Spleen (tissue), 11 donors: ENCODE results near the gene NTRK1. TPM values are rescaled to one million over a fixed set of nuclear protein-coding genes. Genes with fewer than 3 reads are reported as not detected.

Source experiments
- DNase-seq: peaks from one replicate; pipeline ENCODE4 v3.0.0-alpha.2; 2020
- H3K27ac ChIP-seq, 8 donors: fragments of 200-600 bp; sonication (generic) in 7 of 8; 1 replicate in 4 of 8; 2 replicates in 4 of 8; pipeline versions ENCODE4 v1.5.0 to v1.8.0; 2016 to 2021; ENCODE audit warnings: inconsistent platforms in 4 of 8, mild to moderate bottlenecking in 4 of 8, moderate library complexity in 1 of 8
- H3K27me3 ChIP-seq, 7 donors: fragments of 200-600 bp; sonication (generic) in 6 of 7; replicated peaks in 1 of 7; 1 replicate in 4 of 7; 2 replicates in 3 of 7; pipeline versions ENCODE4 v1.5.0 to v1.8.0; 2016 to 2021; ENCODE audit warnings: inconsistent platforms in 3 of 7, mild to moderate bottlenecking in 1 of 7
- H3K36me3 ChIP-seq, 6 donors: fragments of 200-600 bp; sonication (generic) in 5 of 6; 1 replicate in 4 of 6; 2 replicates in 2 of 6; pipeline versions ENCODE4 v1.5.0 to v1.8.0; 2016 to 2021; ENCODE audit warnings: inconsistent platforms in 2 of 6
- H3K4me1 ChIP-seq, 6 donors: fragments of 200-600 bp; sonication (generic) in 5 of 6; 1 replicate in 3 of 6; 2 replicates in 3 of 6; pipeline versions ENCODE4 v1.5.0 to v1.8.0; 2016 to 2021; ENCODE audit warnings: inconsistent platforms in 3 of 6
- H3K4me3 ChIP-seq, 8 donors: fragments of 200-600 bp; sonication (generic) in 7 of 8; 1 replicate in 4 of 8; 2 replicates in 4 of 8; pipeline versions ENCODE4 v1.5.0 to v1.8.0; 2016 to 2021; ENCODE audit warnings: inconsistent platforms in 4 of 8, mild to moderate bottlenecking in 4 of 8, moderate library complexity in 2 of 8
- H3K9me3 ChIP-seq, 8 donors: fragments of 200-600 bp; sonication (generic) in 7 of 8; 1 replicate in 4 of 8; 2 replicates in 4 of 8; pipeline versions ENCODE4 v1.5.0 to v1.8.0; 2016 to 2021; ENCODE audit warnings: inconsistent platforms in 4 of 8
- CTCF ChIP-seq, 11 experiments: fragments of 200-600 bp in 7 of 11; fragments of 450-650 bp in 4 of 11; sonication (generic) in 4 of 11; IDR thresholded peaks in 8 of 11; conservative IDR thresholded peaks in 3 of 11; 1 replicate in 7 of 11; 2 replicates in 4 of 11; pipeline versions ENCODE4 v1.4.0 to v1.8.0; 2016 to 2021; ENCODE audit warnings: antibody characterized with exemption in 11 of 11, inconsistent platforms in 4 of 11, mild to moderate bottlenecking in 1 of 11
- POLR2A ChIP-seq, 3 donors: fragments of 450-650 bp; IDR thresholded peaks; one replicate each; pipeline ENCODE4 v1.5.1; 2017; ENCODE audit warnings: antibody characterized with exemption in 3 of 3, mild to moderate bottlenecking in 1 of 3
- POLR2AphosphoS5 ChIP-seq, 3 donors: sonication (generic); formaldehyde crosslinking; IDR thresholded peaks; one replicate each; pipeline ENCODE4 v1.5.1; 2017; ENCODE audit warnings: antibody characterized with exemption in 3 of 3
- WGBS, 5 donors: extraction: QIAGEN DNeasy Blood & Tissue Kit in 3 of 5; methylation state at CpG; one replicate each; pipeline versions ENCODE4 v1.1.5 to v1.1.7; 2013 to 2018; 5-methylcytosine and 5-hydroxymethylcytosine counted together
- intact Hi-C: fragments of 100-400 bp; cut with DNase I; formaldehyde crosslinking; loops from one replicate; pipeline ENCODE4 v1.15.0; 2023; ENCODE audit warnings: low total_unique reads
- polyA plus RNA-seq, 3 donors: library from polyadenylated mRNA; stranded (reverse); fragments of 200-250 nt; gene quantifications; one replicate each; pipeline ENCODE4 v1.2.1, GENCODE V29; 2013
- total RNA-seq, 7 donors: library from RNA; depleted of rRNA in 3 of 7; stranded (reverse); fragments of >200 nt in 3 of 7; fragmentation: NEBNext Ultra II Directional in 4 of 7; extraction: Animal tissue kit (Norgen Biotek cat#: 25700) in 4 of 7; gene quantifications; one replicate each; pipeline versions ENCODE4 v1.1.0 to v1.2.1, GENCODE V29; 2016 to 2021
- donor health status: healthy with polysubstance abuse.
- donor health status: DM: no; HTN: no; CAD: no; lungs with moderate emphysema.
- donor health status: DM: no; HTN: no; CAD: no.
- donor health status: Bipolar disorder and iron deficiency.
- donor health status: healthy.
- donor health status: DM: no; HTN: no; CAD: no.
- donor health status: DM: yes; HTN: yes; CAD: no.

Gene NTRK1
- total and polyA plus RNA-seq, 10 donors, result 0.09 to 1.4 (median 0.24) TPM; not detected in 4

GRCh38 chr1:156852418-156852874, 8.2 kb upstream of the NTRK1 start:
- WGBS, 5 donors, result 57 to 74% (median 66%) methylated on average over 7 to 9 of the region's 9 CpGs
- Histone ChIP-seq H3K4me1 (peaks cover 0 to 14% (median 8%) of the 10 kb centered on the region in 6 donors), H3K4me3 (no peak overlapping the region), H3K9me3 (no peaks in the 10 kb centered on the region), H3K27ac (no peak overlapping the region), H3K36me3 (no peaks in the 10 kb centered on the region), H3K27me3 (peaks cover 0 to 64% (median 12%) of the 10 kb centered on the region in 7 donors)
- no peak for TF ChIP-seq CTCF (IDR thresholded peaks at IDR 0.05 in 8 of 11, conservative IDR thresholded peaks at IDR 0.05 in 3 of 11)
- no peak for TF ChIP-seq POLR2AphosphoS5 (IDR thresholded peaks at IDR 0.05)
- TF ChIP-seq POLR2A (IDR thresholded peaks at IDR 0.05), result no peak
- intact Hi-C loops, result loop anchor here (10.0 kb wide), 1 partner anchor 48 kb away; no protein-coding TSS in a partner anchor
- DNase-seq, result no peak

- TF ChIP-seq POLR2A (IDR thresholded peaks at IDR 0.05) (no peak), CTCF (IDR thresholded peaks at IDR 0.05 in 8 of 11, conservative IDR thresholded peaks at IDR 0.05 in 3 of 11) (no peak), POLR2AphosphoS5 (IDR thresholded peaks at IDR 0.05) (no peak)
- no peaks in the 10 kb centered on the region for H3K9me3 ChIP-seq
- no peak overlapping the region for H3K4me3 ChIP-seq
- H3K36me3 ChIP-seq, result no peaks in the 10 kb centered on the region
- 90 to 95% (median 92%) methylated on average over 19 of the region's 19 CpGs for WGBS, 5 donors
- intact Hi-C loops, result loop anchor here (10.0 kb wide), 1 partner anchor 49 kb away; no protein-coding TSS in a partner anchor
- H3K4me1 ChIP-seq, result peaks cover 0 to 10% (median 5%) of the 10 kb centered on the region in 6 donors
- no peak overlapping the region for H3K27ac ChIP-seq
- peak; percentile 62 for DNase-seq
- peaks cover under 1 to 64% (median 15%) of the 10 kb centered on the region in 7 donors for H3K27me3 ChIP-seq
These were observed 6.9 kb upstream of the NTRK1 start for GRCh38 chr1:156853761-156854160.

GRCh38 chr1:156854634-156855033, 6.0 kb upstream of the NTRK1 start:
- Histone ChIP-seq H3K27ac (no peak overlapping the region), H3K36me3 (no peaks in the 10 kb centered on the region), H3K4me1 (peaks cover 4 to 14% (median 9%) of the 10 kb centered on the region in 6 donors), H3K4me3 (no peak overlapping the region), H3K27me3 (peaks cover 3 to 64% (median 14%) of the 10 kb centered on the region in 7 donors), H3K9me3 (no peaks in the 10 kb centered on the region)
- TF ChIP-seq POLR2A (IDR thresholded peaks at IDR 0.05) (no peak), POLR2AphosphoS5 (IDR thresholded peaks at IDR 0.05) (no peak), CTCF (IDR thresholded peaks at IDR 0.05 in 8 of 11, conservative IDR thresholded peaks at IDR 0.05 in 3 of 11) (no peak)
- no peak for DNase-seq
- intact Hi-C loops, result loop anchor here (10.0 kb wide), 1 partner anchor 50 kb away; no protein-coding TSS in a partner anchor
- WGBS, 5 donors, result 35 to 72% (median 69%) methylated on average over 3 of the region's 3 CpGs

- Histone ChIP-seq H3K4me3 (no peak overlapping the region), H3K27ac (no peak overlapping the region), H3K36me3 (no peaks in the 10 kb centered on the region), H3K4me1 (peaks cover 20 to 31% (median 26%) of the 10 kb centered on the region in 6 donors), H3K27me3 (peaks cover 7 to 69% (median 31%) of the 10 kb centered on the region in 7 donors), H3K9me3 (no peaks in the 10 kb centered on the region)
- intact Hi-C loops, result loop anchor here (10.0 kb wide), 1 partner anchor 52 kb away; no protein-coding TSS in a partner anchor
- 66 to 78% (median 72%) methylated on average over 3 of the region's 3 CpGs for WGBS, 5 donors
- no peak for DNase-seq
- no peak for TF ChIP-seq POLR2A (IDR thresholded peaks at IDR 0.05)
- no peak for TF ChIP-seq POLR2AphosphoS5 (IDR thresholded peaks at IDR 0.05)
- no peak for TF ChIP-seq CTCF (IDR thresholded peaks at IDR 0.05 in 8 of 11, conservative IDR thresholded peaks at IDR 0.05 in 3 of 11)
These were observed 4.3 kb upstream of the NTRK1 start for GRCh38 chr1:156856282-156856785.
